Measurements from ENCODE around the gene TJP2.

The TJP2 gene

GRCh38 chr9:69193685-69194032 lies 19.6 kb downstream of the TJP2 start:
- DNase-seq = no peak

GRCh38 chr9:69194702-69195418 lies 20.8 kb downstream of the TJP2 start:
- no peak for DNase-seq

DNA sequence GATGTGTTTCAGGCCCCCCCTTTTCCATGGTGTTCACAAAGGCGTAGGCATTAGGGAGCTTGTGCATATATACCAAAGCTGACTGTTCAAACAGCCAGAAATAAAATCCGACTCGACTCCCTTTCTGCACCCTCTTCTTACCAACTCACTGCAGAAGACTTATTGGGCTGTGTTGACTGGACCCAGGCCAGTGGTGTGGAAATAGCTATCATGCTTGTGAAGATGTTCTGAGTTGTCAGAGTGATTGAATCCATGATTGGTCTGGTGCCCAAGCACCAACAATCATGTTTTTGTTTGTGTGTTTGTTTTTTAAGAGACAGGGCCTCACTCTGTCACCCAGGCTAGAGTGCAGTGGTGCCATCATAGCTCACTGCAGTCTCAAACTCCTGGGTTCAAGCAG lies 21.6 kb downstream of the TJP2 start:
- DNase-seq = no peak

DNA sequence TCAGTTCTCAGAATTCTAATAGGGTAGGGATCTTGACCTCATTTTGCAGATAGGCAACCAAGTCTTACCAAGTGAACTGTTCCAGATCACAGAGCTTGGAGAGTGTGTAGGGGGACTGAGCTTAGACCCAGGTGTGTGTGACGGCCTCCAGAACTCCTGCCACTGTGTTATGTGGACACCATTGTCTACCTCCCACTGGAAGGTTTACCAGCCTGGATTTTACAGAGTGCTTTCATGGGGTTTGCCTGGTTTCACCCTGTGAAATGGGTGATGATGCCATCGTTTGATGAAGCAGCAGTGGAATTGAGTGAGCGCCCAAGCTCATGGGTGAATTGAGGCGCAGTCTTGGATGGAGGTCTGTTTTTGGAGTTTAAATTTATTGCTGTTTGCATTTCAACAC lies 23.6 kb downstream of the TJP2 start:
- no peak for DNase-seq

DNA sequence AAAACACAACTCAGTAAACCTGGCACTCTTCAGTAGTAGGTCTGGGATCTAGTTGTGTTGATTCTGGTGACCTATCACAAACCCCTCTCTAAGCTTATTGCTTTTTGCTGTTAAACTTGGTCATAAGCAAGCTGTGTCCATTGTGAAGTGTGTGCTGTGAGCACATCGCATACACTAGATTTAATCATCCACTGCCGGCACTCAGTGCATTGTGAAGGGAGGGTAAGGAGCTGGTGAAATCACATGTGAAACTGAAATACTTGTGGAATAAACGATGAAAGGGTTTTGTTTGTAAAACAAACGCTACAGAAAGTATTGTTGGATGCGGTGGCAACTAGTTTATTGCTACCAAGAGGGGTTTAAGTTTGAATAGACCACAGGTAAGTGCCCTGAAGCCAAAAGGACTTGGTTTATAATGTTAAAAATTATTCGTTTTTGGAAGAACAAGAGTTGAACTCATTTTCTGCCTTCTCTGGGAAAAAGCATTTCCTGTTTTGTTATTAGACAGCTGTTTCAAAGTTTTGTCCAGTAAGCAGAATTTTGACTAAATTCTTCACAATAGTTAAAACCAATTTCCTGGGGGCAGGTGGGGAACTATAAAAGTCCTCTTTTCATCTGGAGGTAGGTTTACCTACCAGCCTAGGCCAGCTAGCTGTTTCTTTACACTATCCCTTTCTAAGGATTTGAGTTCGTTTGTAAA lies 24.6 kb downstream of the TJP2 start:
- no peak for DNase-seq

DNA sequence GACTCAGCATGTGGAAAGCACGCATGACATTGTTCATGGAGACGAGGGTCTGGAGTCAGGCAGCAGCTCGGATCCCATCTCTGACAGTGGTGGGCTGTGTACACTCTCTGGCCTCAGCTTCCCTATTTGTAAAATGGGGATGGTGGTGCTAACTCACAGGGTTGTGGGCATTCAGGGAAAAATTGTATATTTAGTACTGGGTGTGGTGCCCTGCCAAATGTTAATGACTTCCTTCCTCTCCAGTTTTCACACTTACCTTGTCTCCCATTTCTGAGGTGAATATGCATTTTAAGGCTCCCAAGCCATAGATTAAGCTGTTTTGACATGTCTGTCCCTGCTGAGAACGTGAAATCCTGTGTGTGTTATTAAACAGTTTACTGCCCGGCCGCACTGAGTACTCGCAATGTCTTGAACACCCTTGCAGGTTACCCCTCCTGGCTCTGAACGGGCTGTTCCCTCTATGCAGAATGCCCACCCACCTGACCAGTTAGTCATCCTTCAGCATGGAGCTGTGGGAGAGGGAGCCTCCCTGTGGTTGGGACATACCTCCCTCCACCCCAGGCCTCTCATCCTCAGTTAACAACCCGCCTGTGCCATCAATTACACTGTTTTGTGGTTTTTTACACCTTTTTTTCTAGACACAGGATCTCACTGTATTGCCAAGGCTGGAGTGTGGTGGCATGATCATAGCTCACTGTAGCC lies 25.8 kb downstream of the TJP2 start:
- DNase-seq = no peak

GRCh38 chr9:69202556-69202955 lies 28.5 kb downstream of the TJP2 start:
- DNase-seq = no peak

DNA sequence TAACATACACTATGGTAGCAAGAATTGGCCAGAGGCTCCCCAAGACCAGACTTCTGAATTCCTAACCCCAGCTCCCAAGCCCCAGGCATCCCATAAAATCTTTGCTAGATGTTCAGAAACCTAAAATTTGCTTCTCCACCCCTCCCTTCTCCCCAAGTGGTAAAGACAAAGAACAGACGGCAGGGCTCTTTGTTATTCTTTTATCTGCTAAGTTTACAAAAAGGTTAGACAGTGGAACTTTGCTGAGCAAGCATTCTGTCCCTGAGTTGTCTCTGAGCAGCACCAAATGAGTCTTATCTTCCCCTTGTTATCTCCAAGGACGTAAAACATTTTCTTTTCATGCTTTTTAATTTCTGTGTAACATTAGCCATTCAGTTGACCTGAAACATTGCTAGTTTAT lies 30.2 kb downstream of the TJP2 start:
- DNase-seq = no peak

DNA sequence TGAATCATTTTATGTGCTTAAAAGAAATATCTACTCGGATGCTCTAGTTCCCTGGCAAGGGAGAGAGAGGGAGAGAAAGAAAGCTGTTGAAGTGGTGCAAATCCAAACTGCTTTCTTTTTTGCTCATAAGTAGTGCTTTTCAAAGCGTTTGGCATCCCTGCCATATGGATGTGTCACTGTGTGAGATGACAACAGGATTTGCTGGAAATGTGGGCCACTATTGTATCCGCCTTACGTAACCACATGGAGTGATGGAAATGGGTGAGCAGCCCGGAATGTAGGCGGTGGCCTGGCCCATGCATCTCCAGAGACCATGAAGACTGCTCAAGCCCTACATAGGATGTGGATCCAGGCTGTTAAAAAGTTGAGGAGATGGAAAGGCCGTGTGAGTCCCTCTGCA lies 30.8 kb downstream of the TJP2 start:
- DNase-seq = no peak

GRCh38 chr9:69206047-69206446 lies 32.0 kb downstream of the TJP2 start:
- DNase-seq = no peak

- DNase-seq = no peak
Observed at GRCh38 chr9:69207503-69207902, 33.4 kb downstream of the TJP2 start.

GRCh38 chr9:69211424-69212036 lies 37.5 kb downstream of the TJP2 start:
- no peak for DNase-seq

DNA sequence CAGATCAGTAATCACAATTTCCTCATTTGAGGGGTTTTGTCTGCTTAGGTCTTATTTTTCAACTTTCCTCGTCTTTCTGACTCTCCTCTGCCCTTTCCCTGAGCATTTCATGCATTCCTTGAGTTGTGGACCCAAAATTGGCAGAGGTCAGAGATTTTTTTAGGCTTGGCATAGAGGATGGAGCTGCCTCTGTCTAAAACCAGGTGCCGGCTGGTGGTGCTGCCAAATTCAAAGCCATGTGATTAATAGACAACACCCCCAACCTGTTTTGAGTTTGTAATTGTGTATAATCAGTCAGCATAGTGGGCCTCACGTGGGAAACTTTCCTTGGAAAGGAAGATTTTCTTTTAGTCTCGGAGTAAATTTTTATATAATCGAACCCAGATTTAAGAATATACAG lies 39.6 kb downstream of the TJP2 start:
- no peak for DNase-seq

DNA sequence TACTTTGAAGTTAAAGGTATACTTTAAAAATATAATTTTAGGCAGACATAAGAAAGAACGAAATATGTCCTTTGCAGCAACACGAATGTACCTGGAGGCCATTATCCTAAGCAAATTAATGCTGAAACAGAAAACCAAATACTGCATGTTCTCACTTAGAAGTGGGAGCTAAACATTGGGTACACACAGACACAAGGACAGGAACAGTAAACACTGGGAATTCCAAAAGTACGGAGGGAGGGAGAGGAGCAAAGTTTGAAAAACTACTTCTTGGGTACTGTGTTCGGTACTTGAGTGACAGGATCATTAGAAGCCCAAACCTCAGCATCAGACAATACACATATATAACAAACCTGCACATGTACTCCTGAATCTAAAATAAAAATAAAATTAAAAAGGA lies 40.9 kb downstream of the TJP2 start:
- no peak for DNase-seq

- DNase-seq = no peak
Observed at GRCh38 chr9:69215774-69216485, 41.9 kb downstream of the TJP2 start.

DNA sequence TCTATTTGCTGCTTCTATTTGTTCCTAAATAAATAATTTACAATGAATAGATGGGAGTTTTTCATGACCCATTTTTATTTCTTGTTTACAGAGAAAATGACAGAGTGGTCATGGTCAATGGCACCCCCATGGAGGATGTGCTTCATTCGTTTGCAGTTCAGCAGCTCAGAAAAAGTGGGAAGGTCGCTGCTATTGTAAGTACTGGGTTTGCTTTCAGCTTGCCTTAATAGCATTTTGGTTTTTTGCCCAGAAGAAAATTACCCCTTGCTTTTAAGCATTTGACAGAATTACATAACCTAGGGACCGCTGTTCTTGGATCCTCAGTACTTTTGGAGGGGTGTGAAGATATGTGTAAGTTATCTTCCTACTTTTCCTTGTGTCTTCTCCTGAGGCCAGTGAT lies 44.1 kb downstream of the TJP2 start:
- DNase-seq = no peak

DNA sequence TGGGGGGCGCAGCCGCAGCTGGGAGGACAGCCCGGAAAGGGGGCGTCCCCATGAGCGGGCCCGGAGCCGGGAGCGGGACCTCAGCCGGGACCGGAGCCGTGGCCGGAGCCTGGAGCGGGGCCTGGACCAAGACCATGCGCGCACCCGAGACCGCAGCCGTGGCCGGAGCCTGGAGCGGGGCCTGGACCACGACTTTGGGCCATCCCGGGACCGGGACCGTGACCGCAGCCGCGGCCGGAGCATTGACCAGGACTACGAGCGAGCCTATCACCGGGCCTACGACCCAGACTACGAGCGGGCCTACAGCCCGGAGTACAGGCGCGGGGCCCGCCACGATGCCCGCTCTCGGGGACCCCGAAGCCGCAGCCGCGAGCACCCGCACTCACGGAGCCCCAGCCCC lies 47.0 kb downstream of the TJP2 start:
- DNase-seq = no peak

DNA sequence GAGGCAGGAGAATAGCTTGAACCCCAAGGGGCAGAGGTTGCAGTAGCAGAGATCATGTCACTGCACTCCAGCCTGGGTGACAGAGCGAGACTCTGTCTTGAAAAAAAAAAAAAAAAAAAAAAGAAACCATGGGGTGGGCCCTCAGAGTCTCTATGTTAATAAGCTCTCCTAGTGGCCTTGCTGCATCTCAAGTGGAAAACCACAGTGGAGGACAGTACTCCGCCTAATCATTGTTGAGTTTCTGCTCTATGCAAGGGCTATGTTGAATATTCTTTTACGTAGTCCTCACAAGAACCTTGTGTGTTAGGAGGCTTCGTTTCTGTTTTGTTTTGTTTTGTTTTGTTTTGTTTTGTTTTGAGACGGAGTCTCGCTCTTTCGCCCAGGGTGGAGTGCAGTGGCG lies 48.9 kb downstream of the TJP2 start:
- DNase-seq = no peak

GRCh38 chr9:69223605-69224004 lies 49.5 kb downstream of the TJP2 start:
- no peak for DNase-seq

DNA sequence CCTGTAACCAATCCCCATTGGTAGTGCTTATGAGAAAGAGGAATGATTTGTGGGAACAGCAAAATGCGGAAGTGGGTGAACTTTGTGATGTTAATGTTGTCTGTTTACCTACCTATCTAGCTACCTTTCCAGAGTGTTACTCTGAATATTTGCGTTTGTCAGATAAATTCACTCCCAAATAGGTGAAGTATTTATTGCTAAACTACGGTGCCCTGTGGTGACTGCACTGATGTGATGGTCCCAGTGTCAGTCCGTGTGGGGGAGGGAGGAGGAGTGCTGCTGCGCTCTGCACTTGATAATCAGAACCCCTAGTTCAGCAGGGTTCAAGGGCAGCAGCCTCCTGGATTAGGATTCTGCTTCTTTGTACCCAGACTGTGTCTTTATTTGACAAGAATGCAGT lies 55.3 kb downstream of the TJP2 start:
- DNase-seq = no peak

DNA sequence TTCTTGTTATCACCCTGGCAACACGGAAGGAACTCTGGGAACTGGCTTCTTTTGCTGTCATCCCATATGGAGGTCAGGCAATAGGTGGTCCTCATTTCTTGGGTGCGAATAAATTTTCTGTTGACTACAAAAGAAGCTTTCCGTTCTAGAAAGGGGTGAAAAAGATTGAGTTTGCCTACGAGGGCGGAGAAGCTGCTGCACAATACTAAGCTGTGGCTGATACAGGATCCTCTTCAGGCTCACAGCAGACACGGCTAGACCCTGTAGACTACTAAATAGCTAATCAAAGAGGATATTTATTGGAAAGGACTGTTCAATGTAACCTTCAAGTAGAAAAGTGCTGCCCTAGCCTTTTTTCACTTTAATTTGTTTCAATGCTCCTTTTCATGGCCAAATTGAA lies 58.1 kb downstream of the TJP2 start:
- DNase-seq = no peak

DNA sequence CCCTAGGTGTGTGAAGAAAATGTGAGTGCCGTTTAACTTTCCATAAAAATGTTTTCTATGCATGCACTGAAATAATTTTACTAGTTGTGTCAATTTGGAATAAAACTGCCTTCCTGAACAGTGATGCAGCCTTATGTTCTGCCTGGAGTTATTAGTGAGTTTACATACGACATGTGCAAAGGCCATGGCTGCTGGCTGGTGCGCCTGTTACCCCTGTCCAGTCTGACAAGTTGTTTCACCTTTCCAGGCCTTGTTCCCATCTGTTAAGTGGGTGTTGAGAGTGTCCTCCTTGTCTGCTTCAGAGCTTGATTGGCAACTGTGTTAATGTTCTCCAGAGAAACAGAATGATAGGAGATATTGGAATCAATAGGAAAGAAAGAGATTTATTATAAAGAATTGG lies 60.6 kb downstream of the TJP2 start:
- DNase-seq = no peak

DNA sequence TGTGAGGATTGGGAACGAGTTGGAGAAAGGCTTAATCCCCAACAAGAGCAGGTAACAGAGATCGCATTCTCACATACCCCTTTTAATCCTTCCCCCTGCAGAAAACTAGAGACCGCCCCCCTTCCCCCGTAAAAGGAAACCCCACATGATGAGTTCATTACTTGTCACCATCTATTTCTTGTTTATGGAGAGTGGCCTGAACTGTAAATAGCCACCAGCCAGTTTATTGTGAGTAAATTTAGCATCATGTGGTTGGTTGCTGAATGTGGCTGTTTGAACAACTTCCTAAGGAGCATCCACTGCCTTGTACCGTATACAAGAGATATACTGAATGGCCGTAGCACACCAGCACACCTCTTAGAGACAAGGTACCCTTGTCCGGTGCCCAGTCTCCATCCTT lies 62.1 kb downstream of the TJP2 start:
- DNase-seq = no peak
